Measurements from ENCODE around the gene PCAT6.

- no peak for TF ChIP-seq CTCF (IDR thresholded peaks at IDR 0.05)
- TF ChIP-seq POLR2A (IDR thresholded peaks at IDR 0.05), result no peak
These were observed 14.1 kb upstream of the PCAT6 start for GRCh38 chr1:202796670-202797069.

All from suprapubic skin (tissue), 3 donors.